NCI-H146 (cell line): Measurements from ENCODE around the gene DCDC1.

Experiments
- DNase-seq: peaks from one replicate; lab custom pipeline; 2025; lab: John Stamatoyannopoulos, UW

The DCDC1 gene

GRCh38 chr11:30853439-30853838 lies 516.1 kb downstream of the DCDC1 start:
- no peak for DNase-seq

- no peak for DNase-seq
Measured at GRCh38 chr11:30852645-30853044, 516.9 kb downstream of the DCDC1 start.

DNA sequence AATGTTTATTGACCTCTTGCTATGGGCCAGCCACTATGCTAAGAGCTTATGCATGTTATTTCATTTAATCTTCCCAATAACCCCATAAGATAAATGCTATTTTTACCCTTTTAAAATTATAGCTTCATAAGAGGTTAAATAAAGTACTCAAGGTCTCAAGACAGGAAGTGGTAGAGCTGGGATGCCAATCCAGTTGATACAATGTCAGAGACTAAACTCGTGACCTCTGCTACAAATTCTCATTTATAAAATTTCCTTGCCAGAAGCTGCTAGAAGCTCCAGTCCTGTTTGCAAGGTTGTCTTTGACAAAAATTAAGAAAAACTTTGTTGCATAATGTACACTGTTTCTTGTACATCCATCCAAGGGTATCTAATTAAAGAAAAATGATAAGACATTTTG lies 517.4 kb downstream of the DCDC1 start:
- DNase-seq = no peak

DNA sequence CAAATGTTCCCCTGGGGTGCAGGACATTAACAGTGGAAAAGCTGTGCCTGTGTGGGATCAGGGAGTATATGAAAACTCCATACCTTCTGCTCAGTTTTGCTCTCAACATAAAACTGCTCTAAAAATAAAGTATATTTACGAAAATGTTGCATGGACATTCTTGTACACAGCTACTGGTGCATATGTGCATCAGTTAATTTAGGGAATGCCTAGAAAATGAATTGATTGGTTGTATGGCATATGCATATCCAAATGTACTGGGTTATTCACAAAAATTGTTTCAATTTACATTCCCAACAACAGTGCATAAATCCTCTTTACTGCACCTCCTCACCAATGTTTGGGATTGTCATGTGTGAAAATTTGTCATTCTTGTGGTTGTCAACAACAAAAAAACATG lies 532.3 kb downstream of the DCDC1 start:
- DNase-seq = no peak

- DNase-seq = no peak
Measured at GRCh38 chr11:30832831-30833230, 536.7 kb downstream of the DCDC1 start.

DNA sequence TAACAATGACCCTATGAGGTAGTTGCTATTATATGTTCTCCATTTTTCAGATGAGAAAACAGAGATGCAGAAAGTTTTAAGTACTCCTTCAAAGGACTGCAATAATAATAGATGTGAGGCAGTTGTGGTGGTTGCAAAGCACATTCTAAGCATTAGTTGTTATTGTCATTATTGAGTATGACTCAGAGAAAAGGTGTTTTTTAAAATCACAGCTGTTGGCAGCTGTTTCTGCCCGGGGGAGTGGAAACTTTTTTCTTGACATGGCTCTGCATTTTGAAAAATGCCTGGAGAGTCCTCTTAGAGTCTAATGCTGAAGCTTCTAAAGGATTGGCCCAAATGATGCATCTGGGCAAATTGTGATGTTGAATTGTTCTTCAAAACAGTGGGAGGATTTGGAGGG lies 538.9 kb downstream of the DCDC1 start:
- no peak for DNase-seq

GRCh38 chr11:30826911-30827310 lies 542.6 kb downstream of the DCDC1 start:
- DNase-seq = no peak

DNA sequence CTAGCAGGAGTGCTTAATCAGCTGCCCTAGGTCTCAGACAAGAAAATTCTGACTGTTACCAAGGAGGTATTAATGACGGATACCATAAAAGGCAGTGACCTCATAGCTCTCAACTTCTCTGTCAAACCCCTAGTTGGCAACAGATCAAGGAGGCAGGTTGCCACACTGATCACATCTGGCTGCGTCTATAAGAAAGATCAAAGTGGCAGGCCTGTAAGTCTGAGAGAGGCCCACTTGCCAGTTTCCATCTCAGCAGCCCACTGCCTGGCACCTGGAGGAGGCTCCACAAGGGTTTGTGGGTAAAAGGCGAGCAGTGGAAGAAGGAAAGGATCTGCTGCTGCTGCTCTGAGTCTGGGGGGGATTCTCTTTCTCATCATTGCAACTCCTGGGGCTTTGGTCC lies 543.8 kb downstream of the DCDC1 start:
- DNase-seq = no peak

GRCh38 chr11:30823119-30823518 lies 546.4 kb downstream of the DCDC1 start:
- DNase-seq = no peak

- no peak for DNase-seq
Measured at GRCh38 chr11:30821438-30821965, 548.0 kb downstream of the DCDC1 start.

- no peak for DNase-seq
Measured at GRCh38 chr11:30818721-30819120, 550.8 kb downstream of the DCDC1 start.

DNA sequence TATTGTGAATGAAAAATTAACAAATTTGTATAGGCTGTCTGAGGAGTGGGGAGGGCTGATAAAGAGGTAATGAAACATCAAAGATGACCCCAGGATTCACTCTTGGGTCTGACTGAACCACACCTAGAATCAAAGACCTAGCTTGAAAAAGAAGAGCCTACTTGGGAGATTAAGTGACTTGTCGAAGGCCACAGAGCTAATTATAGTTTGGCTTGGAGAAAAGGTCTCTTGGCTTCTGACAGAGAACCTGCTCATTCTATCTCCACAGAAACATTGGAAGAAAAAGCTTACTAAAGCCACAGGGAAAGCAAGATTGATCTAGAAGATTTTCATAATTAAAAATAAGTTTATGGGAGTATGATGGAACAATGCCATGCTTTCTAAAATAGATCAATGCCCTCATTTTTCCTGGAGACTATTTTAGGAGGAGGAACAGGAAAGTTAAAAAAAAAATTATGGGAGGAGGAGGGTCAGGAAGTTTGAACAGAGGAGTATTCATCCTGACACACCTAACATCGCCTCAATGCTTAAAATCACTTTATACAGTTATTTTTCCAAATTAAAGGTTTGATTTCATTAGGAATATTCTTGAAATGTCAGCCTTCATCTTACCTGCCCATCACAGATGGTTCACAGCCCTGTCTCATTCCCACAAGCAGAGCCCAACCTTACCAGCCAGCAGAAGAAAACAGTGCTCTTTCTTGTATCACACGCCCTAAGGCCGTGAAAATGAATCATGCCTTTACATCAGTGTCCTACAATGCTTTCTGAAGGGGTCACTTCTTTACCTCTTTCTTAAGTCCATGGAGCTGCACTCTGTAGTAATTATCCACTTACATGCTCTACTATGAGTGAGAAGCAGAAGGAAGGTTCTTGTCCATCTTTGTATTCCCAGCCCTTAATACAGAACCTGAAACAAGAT lies 552.3 kb downstream of the DCDC1 start:
- DNase-seq = no peak

DNA sequence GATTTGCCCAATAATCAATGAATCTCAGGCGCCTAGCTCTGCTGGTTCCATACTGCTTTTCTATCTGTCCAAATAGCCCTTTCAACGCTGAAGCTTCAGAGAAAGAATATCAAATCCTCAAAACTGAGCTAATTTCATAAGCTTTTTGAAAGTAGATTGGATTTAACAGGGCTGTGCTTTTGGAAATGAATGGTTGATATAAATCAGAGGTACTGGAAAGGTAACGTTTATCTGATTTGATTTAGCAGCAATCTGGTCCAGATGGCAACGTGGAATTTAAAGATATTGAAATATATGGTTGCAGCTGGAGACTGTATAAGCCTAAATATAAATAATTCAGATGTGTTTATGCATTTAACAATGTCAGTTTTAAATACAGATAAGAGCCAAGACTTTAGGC lies 553.9 kb downstream of the DCDC1 start:
- DNase-seq = no peak

GRCh38 chr11:30814737-30815136 lies 554.8 kb downstream of the DCDC1 start:
- DNase-seq = no peak
